Osteoblast (primary cell): ENCODE results near the gene TAT. TPM values are rescaled to one million over a fixed set of nuclear protein-coding genes. Genes with fewer than 3 reads are reported as not detected.
"Not testable (repeated sequence)": the region's sequence is repeated elsewhere in the genome, so short reads cannot be mapped to it uniquely, and the experiment has no call there.

Experiments used
- DNase-seq: peaks from one replicate; pipeline ENCODE4 v3.0.0; 2011; ENCODE audit warnings: low spot score, mixed read lengths; ENCODE audit not compliant: insufficient read length; ENCODE audit errors: missing footprints
- H2AFZ ChIP-seq: 2 replicates; pipeline ENCODE4 v1.6.0; 2011; ENCODE audit warnings: mild to moderate bottlenecking, low read length
- H3K27ac ChIP-seq: 2 replicates; pipeline ENCODE4 v1.5.1; 2011; ENCODE audit warnings: mild to moderate bottlenecking, low read depth, low read length, moderate library complexity
- H3K27me3 ChIP-seq: 2 replicates; pipeline ENCODE4 v1.6.0; 2012; ENCODE audit warnings: mild to moderate bottlenecking, control low read depth, inconsistent platforms, low read length, moderate library complexity; ENCODE audit not compliant: insufficient read depth
- H3K36me3 ChIP-seq: 2 replicates; pipeline ENCODE4 v1.5.1; 2011; ENCODE audit warnings: mild to moderate bottlenecking, low read length, control low read depth, moderate library complexity; ENCODE audit not compliant: insufficient read depth
- H3K4me1 ChIP-seq: 2 replicates; pipeline ENCODE4 v1.5.1; 2011; ENCODE audit warnings: mild to moderate bottlenecking, low read length, control low read depth, moderate library complexity; ENCODE audit not compliant: insufficient read depth
- H3K4me2 ChIP-seq: 2 replicates; pipeline ENCODE4 v1.6.0; 2011; ENCODE audit warnings: mild to moderate bottlenecking, low read length; ENCODE audit not compliant: insufficient read depth
- H3K4me3 ChIP-seq: fragments of 200-600 bp; sonication (generic); 3 replicates; pipeline ENCODE4 v1.5.1; 2012; ENCODE audit warnings: mild to moderate bottlenecking, low read length, inconsistent platforms; ENCODE audit not compliant: insufficient read depth
- H3K79me2 ChIP-seq: 2 replicates; pipeline ENCODE4 v1.6.0; 2012; ENCODE audit warnings: mild to moderate bottlenecking, low read length, control low read depth, inconsistent platforms; ENCODE audit not compliant: insufficient read depth
- H3K9me3 ChIP-seq: 2 replicates; pipeline ENCODE4 v1.5.1; 2011; ENCODE audit warnings: low read depth, low read length, control low read depth
- H4K20me1 ChIP-seq: 2 replicates; pipeline ENCODE4 v1.6.0; 2012; ENCODE audit warnings: mild to moderate bottlenecking, low read length, control low read depth; ENCODE audit not compliant: insufficient read depth
- total RNA-seq: library from RNA; depleted of rRNA; stranded (reverse); fragments of >200 nt; gene quantifications from 2 replicates; pipeline ENCODE4 v1.2.3, GENCODE V29; 2012
- TF ChIP-seq, protein P1 (sequence below): IDR thresholded peaks from 2 replicates; pipeline ENCODE4 v1.5.1; 2011; ENCODE audit warnings: mild to moderate bottlenecking, low read depth, low read length, moderate library complexity; ENCODE audit errors: extremely low read depth

The TAT gene
- total RNA-seq, 1 donor = under 0.01 TPM

DNA sequence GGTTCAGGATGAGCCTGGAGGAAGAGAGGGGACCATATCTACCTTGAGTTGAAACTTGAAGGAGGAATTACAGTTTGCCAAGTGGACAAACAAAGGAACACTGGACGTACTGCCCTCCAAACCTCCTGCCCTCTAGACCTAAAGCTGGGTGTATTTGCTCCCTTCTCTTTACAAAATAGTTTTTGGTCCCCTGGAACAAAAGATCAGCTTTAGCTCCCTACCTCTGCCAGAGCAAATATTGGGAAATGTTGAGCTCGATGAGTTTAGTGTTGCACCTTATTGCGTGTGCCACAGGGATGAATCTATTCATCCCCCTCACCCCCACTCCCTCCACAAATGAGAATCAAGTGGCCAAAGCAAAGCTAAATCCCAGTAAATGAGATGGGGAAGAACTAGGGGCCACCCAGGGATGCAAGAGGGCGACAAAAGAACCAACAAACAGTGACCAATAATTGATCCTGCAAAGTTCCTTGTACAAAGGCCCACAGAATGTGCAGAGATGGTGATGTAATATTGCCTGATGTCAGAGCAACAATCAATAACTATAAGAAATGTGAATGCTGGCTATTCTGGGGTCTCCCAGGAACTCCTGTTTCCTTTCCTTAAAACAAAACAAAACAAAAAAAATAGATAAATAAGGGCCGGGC, 17.2 kb upstream of the TAT start:
- H3K4me3 ChIP-seq = no peak overlapping the region
- H3K27me3 ChIP-seq = no peaks in the 10 kb centered on the region
- no peak for DNase-seq
- no peaks in the 10 kb centered on the region for H3K4me1 ChIP-seq
- H3K36me3 ChIP-seq = no peaks in the 10 kb centered on the region
- H3K79me2 ChIP-seq = no peaks in the 10 kb centered on the region
- H3K4me2 ChIP-seq = no peak overlapping the region
- H4K20me1 ChIP-seq = no peaks in the 10 kb centered on the region
- H3K9me3 ChIP-seq = no peaks in the 10 kb centered on the region
- TF ChIP-seq, protein P1, sequence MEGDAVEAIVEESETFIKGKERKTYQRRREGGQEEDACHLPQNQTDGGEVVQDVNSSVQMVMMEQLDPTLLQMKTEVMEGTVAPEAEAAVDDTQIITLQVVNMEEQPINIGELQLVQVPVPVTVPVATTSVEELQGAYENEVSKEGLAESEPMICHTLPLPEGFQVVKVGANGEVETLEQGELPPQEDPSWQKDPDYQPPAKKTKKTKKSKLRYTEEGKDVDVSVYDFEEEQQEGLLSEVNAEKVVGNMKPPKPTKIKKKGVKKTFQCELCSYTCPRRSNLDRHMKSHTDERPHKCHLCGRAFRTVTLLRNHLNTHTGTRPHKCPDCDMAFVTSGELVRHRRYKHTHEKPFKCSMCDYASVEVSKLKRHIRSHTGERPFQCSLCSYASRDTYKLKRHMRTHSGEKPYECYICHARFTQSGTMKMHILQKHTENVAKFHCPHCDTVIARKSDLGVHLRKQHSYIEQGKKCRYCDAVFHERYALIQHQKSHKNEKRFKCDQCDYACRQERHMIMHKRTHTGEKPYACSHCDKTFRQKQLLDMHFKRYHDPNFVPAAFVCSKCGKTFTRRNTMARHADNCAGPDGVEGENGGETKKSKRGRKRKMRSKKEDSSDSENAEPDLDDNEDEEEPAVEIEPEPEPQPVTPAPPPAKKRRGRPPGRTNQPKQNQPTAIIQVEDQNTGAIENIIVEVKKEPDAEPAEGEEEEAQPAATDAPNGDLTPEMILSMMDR = no peak
- H2AFZ ChIP-seq = no peak overlapping the region
- H3K27ac ChIP-seq = no peak overlapping the region

DNA sequence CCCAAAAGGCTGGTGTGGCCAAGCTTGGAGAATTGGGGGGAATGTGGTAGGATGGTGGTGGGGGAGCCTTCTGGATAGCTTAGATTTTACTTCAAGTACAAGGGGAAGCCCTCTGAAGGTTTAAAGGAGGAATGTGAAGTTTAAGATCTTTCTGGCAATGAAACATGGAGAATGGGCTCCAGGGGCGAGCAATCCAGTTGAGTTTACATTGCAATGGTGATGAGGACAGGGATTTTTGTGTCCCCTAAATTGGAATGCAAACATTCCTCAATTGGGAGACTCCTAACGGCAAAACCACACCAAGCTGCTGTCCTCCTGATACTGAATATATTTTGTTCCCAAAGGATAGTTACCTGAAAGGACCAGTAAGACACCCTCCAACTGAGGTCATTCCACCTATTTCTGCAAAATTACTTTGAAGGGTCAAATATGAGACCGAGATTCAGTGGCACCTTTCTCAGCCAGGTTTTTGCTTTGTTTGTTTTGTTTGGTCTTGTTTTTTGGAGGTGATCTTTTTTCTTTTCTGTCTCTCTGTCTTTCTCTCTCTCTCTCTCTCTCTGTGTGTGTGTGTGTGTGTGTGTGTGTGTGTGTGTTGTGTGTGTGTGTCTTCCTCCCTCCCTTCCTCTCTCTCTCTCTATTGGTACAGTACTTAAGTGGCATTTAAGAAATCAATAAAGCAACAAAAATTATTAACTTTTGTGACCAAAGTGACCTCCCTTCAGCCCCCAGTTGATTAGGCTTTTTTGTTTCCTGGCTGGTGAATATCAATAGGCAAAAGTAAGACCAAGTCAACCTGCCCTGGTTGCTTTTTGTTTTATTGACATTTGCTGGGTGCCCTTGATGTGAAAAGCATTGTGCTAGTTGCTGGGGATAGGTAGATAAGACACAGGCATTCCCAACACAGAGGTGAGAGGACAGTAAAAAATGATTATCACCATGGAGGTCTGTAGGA, 16.4 kb upstream of the TAT start:
- H3K4me1 ChIP-seq = no peaks in the 10 kb centered on the region
- H3K4me3 ChIP-seq = no peak overlapping the region
- H3K4me2 ChIP-seq = no peak overlapping the region
- no peak overlapping the region for H3K27ac ChIP-seq
- DNase-seq = no peak
- H4K20me1 ChIP-seq = no peaks in the 10 kb centered on the region
- H3K27me3 ChIP-seq = no peaks in the 10 kb centered on the region
- TF ChIP-seq, protein P1 = no peak
- H3K9me3 ChIP-seq = no peaks in the 10 kb centered on the region
- H2AFZ ChIP-seq = no peak overlapping the region
- H3K79me2 ChIP-seq = no peaks in the 10 kb centered on the region
- H3K36me3 ChIP-seq = no peaks in the 10 kb centered on the region

DNA sequence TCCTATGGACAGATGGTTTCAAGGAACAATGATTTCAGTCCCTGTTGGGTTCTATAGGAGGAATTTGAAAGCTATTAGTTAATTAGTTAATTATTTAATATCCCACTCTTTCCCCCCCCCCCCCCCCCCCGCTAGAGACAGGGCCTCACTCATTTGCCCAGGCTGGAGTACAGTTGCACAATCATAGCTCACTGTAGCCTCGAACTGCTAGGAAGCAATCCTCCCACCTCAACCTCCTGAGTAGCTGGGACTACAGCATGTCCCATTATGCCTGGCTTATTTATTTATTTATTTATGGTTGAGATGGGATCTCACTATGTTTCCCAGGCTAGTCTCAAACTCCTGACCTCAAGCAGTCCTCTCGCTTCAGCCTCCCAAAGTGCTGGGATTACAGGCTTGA, 15.0 kb upstream of the TAT start:
- no peak overlapping the region for H2AFZ ChIP-seq
- H4K20me1 ChIP-seq = no peaks in the 10 kb centered on the region
- no peaks in the 10 kb centered on the region for H3K4me1 ChIP-seq
- no peak overlapping the region for H3K4me2 ChIP-seq
- no peak for DNase-seq
- H3K9me3 ChIP-seq = no peaks in the 10 kb centered on the region
- H3K27me3 ChIP-seq = no peaks in the 10 kb centered on the region
- H3K79me2 ChIP-seq = no peaks in the 10 kb centered on the region
- H3K36me3 ChIP-seq = no peaks in the 10 kb centered on the region
- TF ChIP-seq, protein P1 = no peak
- no peak overlapping the region for H3K27ac ChIP-seq
- H3K4me3 ChIP-seq = no peak overlapping the region

DNA sequence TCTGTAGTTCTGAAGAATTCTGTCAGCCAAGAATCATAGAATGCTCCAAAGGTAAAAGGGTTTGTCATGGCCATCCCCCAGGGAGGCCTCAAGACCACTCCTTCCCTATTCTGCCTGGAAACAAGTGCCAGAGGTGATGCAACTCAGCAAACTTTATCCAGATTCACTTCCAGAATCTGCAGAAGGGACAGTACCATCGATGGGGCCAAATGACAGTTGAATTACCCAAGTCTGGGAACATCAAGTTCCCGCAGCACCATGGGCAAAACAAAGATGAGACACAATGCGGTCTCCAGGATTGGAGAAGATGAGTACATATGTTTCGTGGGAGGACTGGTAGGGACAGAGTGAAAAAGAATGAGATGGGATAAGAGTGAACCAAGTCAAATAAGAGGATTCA, 13.7 kb upstream of the TAT start:
- no peaks in the 10 kb centered on the region for H3K36me3 ChIP-seq
- no peaks in the 10 kb centered on the region for H4K20me1 ChIP-seq
- no peak overlapping the region for H3K27ac ChIP-seq
- TF ChIP-seq, protein P1 = no peak
- no peaks in the 10 kb centered on the region for H3K9me3 ChIP-seq
- no peak overlapping the region for H3K4me2 ChIP-seq
- no peak overlapping the region for H3K4me3 ChIP-seq
- H3K79me2 ChIP-seq = no peaks in the 10 kb centered on the region
- no peaks in the 10 kb centered on the region for H3K4me1 ChIP-seq
- H3K27me3 ChIP-seq = no peaks in the 10 kb centered on the region
- no peak for DNase-seq
- no peak overlapping the region for H2AFZ ChIP-seq

DNA sequence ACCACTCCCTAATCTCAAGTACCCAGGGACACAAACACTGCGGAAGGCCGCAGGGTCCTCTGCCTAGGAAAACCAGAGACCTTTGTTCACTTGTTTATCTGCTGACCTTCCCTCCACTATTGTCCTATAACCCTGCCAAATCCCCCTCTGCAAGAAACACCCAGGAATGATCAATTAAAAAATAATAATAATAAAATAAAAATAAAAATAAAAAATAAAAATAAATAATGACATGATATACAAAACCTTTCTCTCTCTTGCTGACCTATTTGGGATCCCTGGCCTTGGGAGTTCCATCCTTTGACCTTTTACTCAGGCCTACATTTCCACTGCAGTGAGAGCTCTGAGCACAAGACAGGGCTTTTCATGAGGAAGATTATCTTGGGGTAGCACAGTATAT, 13.2 kb upstream of the TAT start:
- not testable (repeated sequence) for H3K4me2 ChIP-seq, H4K20me1 ChIP-seq, H3K4me3 ChIP-seq, H3K9me3 ChIP-seq, H3K4me1 ChIP-seq, H3K27ac ChIP-seq, H3K79me2 ChIP-seq, DNase-seq, H2AFZ ChIP-seq, H3K36me3 ChIP-seq, H3K27me3 ChIP-seq

DNA sequence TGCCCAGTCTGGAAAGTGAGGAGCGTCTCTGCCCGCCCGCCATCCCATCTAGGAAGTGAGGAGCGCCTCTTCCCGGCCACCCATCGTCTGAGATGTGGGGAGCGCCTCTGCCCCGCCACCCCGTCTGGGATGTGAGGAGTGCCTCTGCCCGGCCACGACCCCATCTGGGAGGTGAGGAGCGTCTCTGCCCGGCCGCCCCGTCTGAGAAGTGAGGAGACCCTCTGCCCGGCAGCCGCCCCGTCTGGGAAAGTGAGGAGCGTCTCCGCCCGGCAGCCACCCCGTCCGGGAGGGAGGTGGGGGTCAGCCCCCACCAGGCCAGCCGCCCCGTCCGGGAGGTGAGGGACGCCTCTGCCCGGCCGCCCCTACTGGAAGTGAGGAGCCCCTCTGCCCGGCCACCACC, 12.4 kb upstream of the TAT start:
- not testable (repeated sequence) for H3K9me3 ChIP-seq

More for the DNA sequence above, 12.4 kb upstream of the TAT start:
- not testable (repeated sequence) for H3K4me1 ChIP-seq, H3K27ac ChIP-seq, H4K20me1 ChIP-seq, DNase-seq, H3K79me2 ChIP-seq, H3K4me2 ChIP-seq, H3K4me3 ChIP-seq, H3K27me3 ChIP-seq, H2AFZ ChIP-seq, H3K36me3 ChIP-seq
